Kidney (tissue), 22 donors: ENCODE measurements around the gene LCMT1. TPM values are rescaled to one million over a fixed set of nuclear protein-coding genes. Genes with fewer than 3 reads are reported as not detected.

ENCODE experiments used
- DNase-seq, 5 donors: peaks; one replicate each; pipeline ENCODE4 v3.0.0-alpha.2; 2013 to 2020
- FAIRE-seq: peaks from 2 replicates; lab custom pipeline; 2012; peaks lifted over from hg19 to GRCh38; lab: Jason Lieb, UNC
- H3K27ac ChIP-seq, 2 donors: one replicate each; pipeline ENCODE4 v1.7.0; 2013; ENCODE audit warnings: low read depth in 2 of 2, low read length in 2 of 2, inconsistent platforms in 1 of 2
- H3K27me3 ChIP-seq: one replicate; pipeline ENCODE4 v1.7.1; 2013; ENCODE audit warnings: low read length, inconsistent platforms; ENCODE audit not compliant: control insufficient read depth, insufficient read depth
- H3K36me3 ChIP-seq, 3 donors: one replicate each; pipeline versions ENCODE4 v1.7.0 to v1.7.1; 2013; ENCODE audit warnings: low read length in 3 of 3, control low read depth in 1 of 3, inconsistent platforms in 1 of 3; ENCODE audit not compliant: insufficient read depth in 3 of 3, control insufficient read depth in 2 of 3
- H3K4me1 ChIP-seq, 3 donors: one replicate each; pipeline versions ENCODE4 v1.7.0 to v1.7.1; 2013; ENCODE audit warnings: low read length in 3 of 3, inconsistent platforms in 1 of 3, low read depth in 1 of 3; ENCODE audit not compliant: control insufficient read depth in 2 of 3, insufficient read depth in 2 of 3
- H3K4me3 ChIP-seq, 3 donors: one replicate each; pipeline versions ENCODE4 v1.7.0 to v1.8.1; 2013; ENCODE audit warnings: low read length in 3 of 3, control low read depth in 1 of 3, inconsistent platforms in 1 of 3
- H3K9ac ChIP-seq, 3 donors: one replicate each; pipeline versions ENCODE4 v1.7.0 to v1.7.1; 2013; ENCODE audit warnings: low read length in 3 of 3, control low read depth in 1 of 3, inconsistent platforms in 1 of 3
- H3K9me3 ChIP-seq, 3 donors: one replicate each; pipeline versions ENCODE4 v1.7.0 to v1.7.1; 2013; ENCODE audit warnings: low read length in 3 of 3, control low read depth in 1 of 3, inconsistent platforms in 1 of 3; ENCODE audit not compliant: control insufficient read depth in 2 of 3, insufficient read depth in 1 of 3
- intact Hi-C: fragments of 100-400 bp; cut with DNase I; formaldehyde crosslinking; loops from one replicate; pipeline ENCODE4 v1.11.1; 2022
- long read RNA-seq, 10 donors: library from polyadenylated mRNA in 1 of 10; unstranded in 1 of 10; transcript quantifications; one replicate each; pipeline ENCODE4 v2.0.0 and lab custom pipeline, GENCODE V29; 2021 to 2026
- polyA plus RNA-seq: library from polyadenylated mRNA; stranded (reverse); fragments of 350-450 nt; fragmentation: Illumina TruSeq; extraction: RNeasy Lipid Tissue Mini Kit (QIAGEN cat#74804); gene quantifications from one replicate; pipeline ENCODE4 v1.2.3, GENCODE V29; 2014; ENCODE audit warnings: low read depth, low replicate concordance; ENCODE audit not compliant: insufficient read depth
- total RNA-seq: library from RNA; stranded (reverse); fragmentation: NEBNext Ultra II Directional; extraction: Animal tissue kit (Norgen Biotek cat#: 25700); gene quantifications from one replicate; pipeline ENCODE4 v1.2.1, GENCODE V29; 2021
- TF ChIP-seq, protein P1 (sequence below): IDR thresholded peaks from 3 replicates; pipeline ENCODE4 v1.5.1; 2012; ENCODE audit warnings: mild to moderate bottlenecking, moderate library complexity, borderline replicate concordance; ENCODE audit not compliant: insufficient read depth; ENCODE audit errors: extremely low read depth
- donor health status: control.
- donor health status: control.
- donor health status: control.
- donor health status: control.
- donor health status: control.
- donor health status: DM: yes; HTN: yes; CAD: no.
- donor health status: Normal renal cell carcinoma (clear cell type).

The LCMT1 gene
- total RNA-seq (44.8 TPM), polyA plus RNA-seq (52.9 TPM)
- long read RNA-seq, donor 1, transcript LCMT1-203 (11 exons, 1,368 nt), result minor isoform, 8 of 31 reads
- long read RNA-seq, donor 1, transcript LCMT1-209 (2 exons, 517 nt), result major isoform, 18 of 31 reads
- long read RNA-seq, donor 1, partial matches to known transcripts, result 5 of 31 reads
- long read RNA-seq, donor 1, other reads (novel, unspliced or antisense), result 0 of 31 reads
- long read RNA-seq, donor 2, transcript LCMT1-203 (11 exons, 1,368 nt), result minor isoform, 10 of 37 reads
- long read RNA-seq, donor 2, transcript LCMT1-209 (2 exons, 517 nt), result major isoform, 19 of 37 reads
- long read RNA-seq, donor 2, partial matches to known transcripts, result 0 of 37 reads
- long read RNA-seq, donor 2, other reads (novel, unspliced or antisense), result 6 of 37 reads
- long read RNA-seq, donor 3, transcript LCMT1-209 (2 exons, 517 nt), result major isoform, 21 of 39 reads
- long read RNA-seq, donor 3, transcript LCMT1-203 (11 exons, 1,368 nt), result minor isoform, 10 of 39 reads
- long read RNA-seq, donor 3, partial matches to known transcripts, result 0 of 39 reads
- long read RNA-seq, donor 3, other reads (novel, unspliced or antisense), result 5 of 39 reads
- long read RNA-seq, donor 4, transcript LCMT1-203 (11 exons, 1,368 nt), result major isoform, 9 of 14 reads
- long read RNA-seq, donor 4, partial matches to known transcripts, result 0 of 14 reads
- long read RNA-seq, donor 4, other reads (novel, unspliced or antisense), result 0 of 14 reads
- long read RNA-seq, donor 5, partial matches to known transcripts, result 0 of 3 reads
- long read RNA-seq, donor 5, other reads (novel, unspliced or antisense), result 0 of 3 reads
- long read RNA-seq, donor 6, transcript LCMT1-209 (2 exons, 517 nt), result minor isoform, 16 of 75 reads
- long read RNA-seq, donor 6, transcript LCMT1-202 (9 exons, 989 nt), result minor isoform, 6 of 75 reads
- long read RNA-seq, donor 6, transcript LCMT1-203 (11 exons, 1,368 nt), result major isoform, 23 of 75 reads
- long read RNA-seq, donor 6, partial matches to known transcripts, result 29 of 75 reads
- long read RNA-seq, donor 6, other reads (novel, unspliced or antisense), result 0 of 75 reads
- long read RNA-seq, donor 7, transcript LCMT1-203 (11 exons, 1,368 nt), result major isoform, 21 of 37 reads
- long read RNA-seq, donor 7, partial matches to known transcripts, result 4 of 37 reads
- long read RNA-seq, donor 7, other reads (novel, unspliced or antisense), result 9 of 37 reads
- long read RNA-seq, donor 8, transcript LCMT1-203 (11 exons, 1,368 nt), result minor isoform, 10 of 32 reads
- long read RNA-seq, donor 8, transcript LCMT1-209 (2 exons, 517 nt), result major isoform, 21 of 32 reads
- long read RNA-seq, donor 8, partial matches to known transcripts, result 0 of 32 reads
- long read RNA-seq, donor 8, other reads (novel, unspliced or antisense), result 0 of 32 reads
- long read RNA-seq, donor 9, partial matches to known transcripts, result 5 of 19 reads
- long read RNA-seq, donor 9, other reads (novel, unspliced or antisense), result 5 of 19 reads
- long read RNA-seq, donor 10, transcript LCMT1-209 (2 exons, 517 nt), result major isoform, 11 of 23 reads
- long read RNA-seq, donor 10, transcript LCMT1-203 (11 exons, 1,368 nt), result minor isoform, 5 of 23 reads
- long read RNA-seq, donor 10, partial matches to known transcripts, result 6 of 23 reads
- long read RNA-seq, donor 10, other reads (novel, unspliced or antisense), result 0 of 23 reads

GRCh38 chr16:25111403-25112166 lies at the start of gene LCMT1:
TSS of gene LCMT1 (plus strand) at chr16:25111742. CDS start at chr16:25111884, 142 bp downstream.
- TF ChIP-seq, protein P1, sequence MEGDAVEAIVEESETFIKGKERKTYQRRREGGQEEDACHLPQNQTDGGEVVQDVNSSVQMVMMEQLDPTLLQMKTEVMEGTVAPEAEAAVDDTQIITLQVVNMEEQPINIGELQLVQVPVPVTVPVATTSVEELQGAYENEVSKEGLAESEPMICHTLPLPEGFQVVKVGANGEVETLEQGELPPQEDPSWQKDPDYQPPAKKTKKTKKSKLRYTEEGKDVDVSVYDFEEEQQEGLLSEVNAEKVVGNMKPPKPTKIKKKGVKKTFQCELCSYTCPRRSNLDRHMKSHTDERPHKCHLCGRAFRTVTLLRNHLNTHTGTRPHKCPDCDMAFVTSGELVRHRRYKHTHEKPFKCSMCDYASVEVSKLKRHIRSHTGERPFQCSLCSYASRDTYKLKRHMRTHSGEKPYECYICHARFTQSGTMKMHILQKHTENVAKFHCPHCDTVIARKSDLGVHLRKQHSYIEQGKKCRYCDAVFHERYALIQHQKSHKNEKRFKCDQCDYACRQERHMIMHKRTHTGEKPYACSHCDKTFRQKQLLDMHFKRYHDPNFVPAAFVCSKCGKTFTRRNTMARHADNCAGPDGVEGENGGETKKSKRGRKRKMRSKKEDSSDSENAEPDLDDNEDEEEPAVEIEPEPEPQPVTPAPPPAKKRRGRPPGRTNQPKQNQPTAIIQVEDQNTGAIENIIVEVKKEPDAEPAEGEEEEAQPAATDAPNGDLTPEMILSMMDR, result no peak
- Histone ChIP-seq H3K4me3 (peak within 1 kb of the TSS; percentile 88 to 94 (median 90)), H3K36me3 (peaks cover 0 to 10% (median 0%) of the 10 kb centered on the region in 3 donors), H3K9me3 (no peaks in the 10 kb centered on the region), H3K9ac (peak within 1 kb of the TSS; percentile 77 to 91 (median 77)), H3K4me1 (peaks cover 3 to 18% (median 12%) of the 10 kb centered on the region in 3 donors), H3K27me3 (no peaks in the 10 kb centered on the region), H3K27ac (peak within 1 kb of the TSS; percentile 44 to 86)
- DNase-seq (peak; percentile 96 to 100 (median 97)), FAIRE-seq (peak; percentile 94)
- intact Hi-C loops, result no loop called here

DNA sequence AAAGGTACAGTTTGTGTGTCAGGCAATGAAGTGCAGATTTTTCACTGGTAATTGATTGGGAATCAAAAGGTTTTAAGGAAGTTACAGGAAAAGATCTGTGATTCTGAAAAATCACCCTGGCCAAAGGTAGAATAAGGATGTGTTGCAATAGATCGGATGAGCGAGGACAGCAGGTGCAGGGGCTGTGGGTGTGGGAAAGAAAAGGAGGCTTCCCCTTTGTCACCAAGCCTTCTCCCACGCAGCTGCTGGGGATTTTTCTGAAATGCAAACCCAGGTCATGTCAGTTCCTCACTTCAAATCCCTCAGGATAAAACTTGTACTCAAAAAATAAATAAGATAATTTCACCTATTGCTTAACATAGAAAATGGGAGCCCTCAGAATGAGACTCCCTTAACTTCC lies 48.4 kb upstream of the LCMT1 start:
- Histone ChIP-seq H3K27me3 (no peaks in the 10 kb centered on the region), H3K4me3 (no peak overlapping the region), H3K9ac (no peak overlapping the region), H3K27ac (no peak overlapping the region), H3K36me3 (no peaks in the 10 kb centered on the region), H3K9me3 (no peaks in the 10 kb centered on the region), H3K4me1 (peaks cover 0 to 3% (median 0%) of the 10 kb centered on the region in 3 donors)
- FAIRE-seq, result no peak
- TF ChIP-seq, protein P1, result no peak
- peak in 1 of 5 donors; percentile 25 for DNase-seq
- intact Hi-C loops, result no loop called here
